Measurements from ENCODE around the gene CHST3. TPM values are rescaled to one million over a fixed set of nuclear protein-coding genes. Genes with fewer than 3 reads are reported as not detected.
"Not testable (repeated sequence)": the region's sequence is repeated elsewhere in the genome, so short reads cannot be mapped to it uniquely, and the experiment has no call there.

CHST3 gene
- total and polyA plus RNA-seq, 10 donors = 0.28 to 8.7 (median 4.5) TPM

- no peak for TF ChIP-seq CTCF (IDR thresholded peaks at IDR 0.05 in 8 of 11, conservative IDR thresholded peaks at IDR 0.05 in 3 of 11)
- TF ChIP-seq POLR2A (IDR thresholded peaks at IDR 0.05) = no peak
- TF ChIP-seq POLR2AphosphoS5 (IDR thresholded peaks at IDR 0.05) = no peak
- Histone ChIP-seq H3K27me3 (replicated peaks in 1 of 7) (no peaks in the 10 kb centered on the region), H3K9me3 (no peaks in the 10 kb centered on the region), H3K27ac (peak overlapping the region in 5 of 8 donors; percentile 11 to 74 (median 70)), H3K4me3 (no peak overlapping the region), H3K36me3 (no peaks in the 10 kb centered on the region), H3K4me1 (peaks cover 12 to 68% (median 25%) of the 10 kb centered on the region in 6 donors)
- DNase-seq = peak; percentile 61
- intact Hi-C loops (cut with DNase I; ENCODE audit: low total_unique reads) = no loop called here
- 61 to 81% (median 78%) methylated on average over 4 to 6 of the region's 6 CpGs for WGBS, 5 donors
These were observed 10.4 kb downstream of the CHST3 start for GRCh38 chr10:71974489-71975021.

- no peaks in the 10 kb centered on the region for H3K36me3 ChIP-seq
- 64 to 84% (median 71%) methylated on average over 14 to 15 of the region's 15 CpGs for WGBS, 5 donors
- no peaks in the 10 kb centered on the region for H3K27me3 ChIP-seq (replicated peaks in 1 of 7)
- intact Hi-C loops (cut with DNase I; ENCODE audit: low total_unique reads) = no loop called here
- H3K4me3 ChIP-seq = no peak overlapping the region
- H3K27ac ChIP-seq = peak overlapping the region; percentile 2 to 74 (median 64)
- peak; percentile 83 for DNase-seq
- TF ChIP-seq CTCF (IDR thresholded peaks at IDR 0.05 in 8 of 11, conservative IDR thresholded peaks at IDR 0.05 in 3 of 11) (no peak), POLR2AphosphoS5 (IDR thresholded peaks at IDR 0.05) (peak in 2 of 3 donors; percentile 49 to 51)
- peaks cover 12 to 76% (median 29%) of the 10 kb centered on the region in 6 donors for H3K4me1 ChIP-seq
- no peaks in the 10 kb centered on the region for H3K9me3 ChIP-seq
These were observed 11.1 kb downstream of the CHST3 start for GRCh38 chr10:71975087-71975870.

GRCh38 chr10:71975871-71976725, 11.9 kb downstream of the CHST3 start:
- Histone ChIP-seq H3K4me1 (peaks cover 13 to 84% (median 33%) of the 10 kb centered on the region in 6 donors), H3K9me3 (no peaks in the 10 kb centered on the region), H3K27me3 (replicated peaks in 1 of 7) (no peaks in the 10 kb centered on the region), H3K27ac (peak overlapping the region; percentile 2 to 74 (median 64)), H3K4me3 (no peak overlapping the region), H3K36me3 (no peaks in the 10 kb centered on the region)
- no peak for TF ChIP-seq CTCF (IDR thresholded peaks at IDR 0.05 in 8 of 11, conservative IDR thresholded peaks at IDR 0.05 in 3 of 11)
- TF ChIP-seq POLR2AphosphoS5 (IDR thresholded peaks at IDR 0.05) = no peak
- TF ChIP-seq POLR2A (IDR thresholded peaks at IDR 0.05) = no peak
- 69 to 89% (median 76%) methylated on average over 9 to 12 of the region's 12 CpGs for WGBS, 5 donors
- DNase-seq = peak; percentile 47
- intact Hi-C loops (cut with DNase I; ENCODE audit: low total_unique reads) = no loop called here

- H3K4me3 ChIP-seq; H3K27me3 ChIP-seq (replicated peaks in 1 of 7); DNase-seq; H3K36me3 ChIP-seq; intact Hi-C loops (cut with DNase I; ENCODE audit: low total_unique reads); H3K9me3 ChIP-seq: not testable (repeated sequence)
- 95 to 100% (median 100%) methylated on average over 1 of the region's 1 CpG for WGBS, 5 donors
- H3K4me1 ChIP-seq = peaks cover 26 to 87% (median 44%) of the 10 kb centered on the region in 6 donors
- H3K27ac ChIP-seq = peak overlapping the region in 1 of 8 donors; percentile 2
These were observed 13.4 kb downstream of the CHST3 start for GRCh38 chr10:71977614-71977903.

All from spleen (tissue), 11 donors.